ENCODE results near the gene RPH3AL. TPM values are rescaled to one million over a fixed set of nuclear protein-coding genes. Genes with fewer than 3 reads are reported as not detected.

Gene RPH3AL
- total RNA-seq, 1 experiment from 2014 or later = 3.8 TPM

DNA sequence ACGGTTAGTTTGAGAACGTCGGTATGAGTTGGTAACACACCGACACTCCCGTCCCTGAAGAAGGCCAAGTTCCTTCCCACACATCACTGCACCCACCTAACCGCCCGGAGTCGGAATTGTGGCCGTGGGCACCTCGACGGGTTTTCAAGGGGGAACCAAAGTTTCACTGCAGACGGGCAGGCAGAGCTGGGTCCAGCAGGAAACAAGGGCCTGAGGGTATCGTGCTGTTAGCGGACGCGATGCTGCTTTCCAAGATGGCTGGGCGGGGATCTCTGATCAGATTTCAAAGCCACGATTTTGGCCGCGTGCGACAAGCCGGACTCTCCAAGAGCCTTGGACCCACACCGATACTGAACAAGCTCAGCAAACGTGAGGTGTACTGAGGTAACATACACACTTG, 88.8 kb downstream of the RPH3AL start:
- no peak for DNase-seq (ENCODE audit: low read depth)

DNA sequence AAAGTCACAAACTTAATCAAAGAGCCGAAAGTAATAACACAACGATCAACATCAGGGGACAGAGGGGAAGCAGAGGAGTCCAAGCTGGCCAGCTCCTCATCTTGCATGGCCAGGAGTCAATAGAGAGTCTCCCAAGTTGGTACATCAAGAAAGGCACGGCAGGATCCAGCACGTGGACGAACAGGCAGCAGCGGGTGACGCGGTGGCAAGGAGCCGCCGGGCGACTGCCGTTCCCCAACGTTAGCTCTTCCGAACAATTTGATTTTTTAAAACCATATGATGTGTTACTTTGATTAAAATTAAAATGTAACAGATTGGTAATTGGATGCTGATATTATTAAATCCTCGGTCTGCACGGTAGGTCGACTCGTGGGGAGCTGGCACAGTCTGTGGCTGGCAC, 89.3 kb downstream of the RPH3AL start:
- DNase-seq (ENCODE audit: low read depth) = no peak

DNA sequence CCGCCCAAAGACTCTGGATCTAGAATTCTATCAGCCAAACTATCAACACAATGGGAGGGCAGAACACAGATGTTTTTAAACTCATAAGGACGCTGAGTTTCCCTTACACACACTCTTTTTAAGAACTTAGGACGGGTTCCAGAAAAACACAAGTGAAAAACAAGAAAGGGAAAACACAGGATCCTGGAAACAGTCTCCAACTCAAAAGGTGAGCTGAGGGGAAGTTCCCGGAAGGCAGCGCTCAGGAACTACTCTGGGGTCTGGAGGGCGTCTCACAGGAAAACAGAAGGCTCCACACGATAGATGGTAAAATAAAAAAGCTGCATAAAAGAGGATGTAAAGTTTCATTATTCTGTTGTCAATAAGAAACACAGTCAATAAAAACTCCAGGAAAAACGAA, 91.0 kb downstream of the RPH3AL start:
- no peak for DNase-seq (ENCODE audit: low read depth)

DNA sequence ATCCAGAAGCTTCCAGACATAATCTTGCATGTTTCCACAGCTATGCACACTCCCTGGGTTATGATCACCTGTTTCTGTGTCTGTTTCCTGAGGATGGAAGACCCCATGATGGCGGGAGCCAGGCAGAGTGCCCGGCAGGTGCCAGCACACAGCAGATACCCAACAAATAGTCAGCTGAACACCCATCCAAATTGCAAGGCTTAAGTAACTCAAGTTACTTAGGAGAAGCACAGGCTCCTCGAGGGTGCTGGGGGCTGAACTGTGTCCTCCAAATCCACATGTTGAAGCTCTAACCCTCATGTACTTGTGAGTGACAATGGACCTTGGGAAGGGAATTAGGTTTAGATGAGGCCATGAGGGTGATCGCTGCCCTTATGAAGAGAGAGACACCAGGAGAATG, 91.7 kb downstream of the RPH3AL start:
- no peak for DNase-seq (ENCODE audit: low read depth)

DNA sequence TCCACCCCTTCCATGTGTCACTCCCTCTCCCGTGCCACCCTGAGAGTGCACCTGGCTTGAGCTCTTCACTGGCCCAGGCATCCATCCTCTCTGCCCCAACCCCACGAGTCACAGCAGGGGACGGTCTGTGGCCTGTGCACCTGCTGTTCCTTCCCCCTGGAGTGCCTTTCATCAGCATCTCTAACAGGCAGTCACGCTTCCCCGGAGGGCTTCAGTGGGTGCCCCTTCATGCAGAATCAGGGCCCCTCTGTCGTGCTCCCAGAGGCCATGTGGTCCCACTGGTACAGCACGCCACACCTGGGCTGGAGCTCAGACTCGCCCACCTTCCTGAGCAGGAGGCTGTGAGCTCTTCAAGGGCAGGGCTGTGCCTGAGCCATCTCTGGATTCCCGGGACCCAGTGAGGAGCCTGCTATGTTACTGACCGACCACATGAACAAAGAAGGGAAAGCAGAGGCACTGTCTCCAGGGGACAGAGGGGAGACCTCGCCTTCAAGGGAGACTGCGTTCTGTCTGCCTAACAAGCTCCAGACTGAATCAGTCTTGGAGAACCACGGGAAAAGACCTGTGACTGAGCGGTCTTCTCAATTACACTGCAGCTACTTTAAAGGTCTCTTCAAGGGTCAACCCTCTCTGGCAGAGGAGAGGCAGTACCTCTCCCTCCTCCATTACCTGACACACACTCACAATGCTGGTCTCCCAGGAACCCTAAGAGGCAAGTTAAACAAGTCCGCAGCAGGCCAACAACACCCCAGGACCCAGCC, 92.4 kb downstream of the RPH3AL start:
- DNase-seq (ENCODE audit: low read depth) = no peak

DNA sequence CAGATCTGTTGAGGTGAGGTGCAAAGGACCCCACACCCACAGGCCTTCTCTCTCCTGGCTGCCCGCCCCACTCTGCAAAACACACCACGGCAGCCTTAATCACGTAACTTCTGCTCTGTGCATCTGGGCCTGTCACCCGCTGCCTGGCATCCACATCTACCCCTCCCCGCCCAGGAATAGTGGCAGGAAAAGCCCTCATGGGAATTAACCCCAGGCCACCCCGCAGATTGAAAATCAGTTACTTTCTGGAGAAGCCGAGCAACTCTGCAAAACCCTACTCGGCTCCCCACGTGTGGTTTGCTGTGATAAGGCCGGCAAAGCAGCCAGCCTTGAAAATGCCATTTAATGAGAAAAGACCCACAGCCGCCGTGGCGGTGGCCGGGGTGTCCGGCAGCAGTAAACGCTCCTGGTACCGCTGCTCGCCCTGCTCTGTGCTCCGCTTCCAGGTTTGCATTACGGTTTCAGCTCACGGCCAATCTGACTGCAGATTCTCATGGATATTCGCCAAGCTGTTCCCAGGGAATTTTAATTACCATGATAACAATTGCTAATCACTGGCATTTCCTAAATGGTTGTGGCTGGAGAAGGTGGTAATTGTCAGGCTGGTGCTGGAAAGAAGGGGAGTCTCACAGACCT, 93.1 kb downstream of the RPH3AL start:
- DNase-seq (ENCODE audit: low read depth) = no peak

DNA sequence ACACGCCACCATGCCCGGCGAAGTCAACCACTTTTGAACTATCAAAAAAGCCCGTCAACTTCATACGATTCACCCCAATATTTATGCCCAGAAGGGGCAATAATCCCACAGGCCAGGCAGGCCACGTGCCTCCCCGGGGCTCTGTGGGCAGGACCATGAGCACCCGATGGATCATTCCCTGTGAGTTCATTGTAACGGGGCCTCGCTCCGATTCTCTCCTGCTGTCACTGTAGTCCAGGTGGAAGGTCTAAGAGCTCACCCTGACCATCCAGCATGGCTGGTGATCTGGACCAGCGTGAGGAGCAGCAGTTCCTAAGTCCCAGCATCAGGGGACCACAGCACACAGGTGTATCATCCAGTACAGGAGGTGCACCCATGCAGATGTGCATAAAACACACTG, 93.7 kb downstream of the RPH3AL start:
- no peak for DNase-seq (ENCODE audit: low read depth)

DNA sequence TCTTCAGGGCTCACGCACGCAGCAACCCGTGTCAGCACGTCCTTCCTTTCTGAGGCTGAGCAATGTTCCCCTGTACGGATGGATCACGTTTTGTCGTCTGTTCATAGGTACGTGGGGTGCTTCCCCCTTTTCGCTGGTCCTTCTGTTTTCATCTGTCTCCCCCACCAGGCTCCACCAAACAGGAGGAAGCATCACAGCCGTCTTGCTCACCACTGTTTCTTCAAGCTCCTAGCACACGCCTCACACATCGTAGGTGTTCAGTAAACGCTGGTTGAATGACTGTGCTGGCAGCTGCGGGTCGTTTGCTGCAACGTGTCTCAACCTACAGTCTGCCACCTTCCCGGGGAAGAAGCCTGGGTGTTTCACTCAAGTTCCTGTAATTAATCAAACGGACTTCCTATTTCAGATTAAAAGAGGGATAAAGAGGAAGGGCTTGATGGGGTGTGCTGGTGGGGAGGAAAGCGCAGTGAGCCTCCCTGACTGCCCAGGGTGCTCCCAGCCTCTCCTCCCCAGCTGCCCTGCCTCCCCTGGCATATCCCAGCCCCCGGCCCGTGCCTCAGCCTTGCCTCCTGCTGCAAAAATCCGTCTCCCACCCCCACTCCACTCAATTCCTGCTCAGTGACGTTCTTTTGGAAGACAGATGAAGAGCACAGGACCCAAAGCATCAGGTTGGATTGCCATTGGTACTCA, 94.4 kb downstream of the RPH3AL start:
- no peak for DNase-seq (ENCODE audit: low read depth)

DNA sequence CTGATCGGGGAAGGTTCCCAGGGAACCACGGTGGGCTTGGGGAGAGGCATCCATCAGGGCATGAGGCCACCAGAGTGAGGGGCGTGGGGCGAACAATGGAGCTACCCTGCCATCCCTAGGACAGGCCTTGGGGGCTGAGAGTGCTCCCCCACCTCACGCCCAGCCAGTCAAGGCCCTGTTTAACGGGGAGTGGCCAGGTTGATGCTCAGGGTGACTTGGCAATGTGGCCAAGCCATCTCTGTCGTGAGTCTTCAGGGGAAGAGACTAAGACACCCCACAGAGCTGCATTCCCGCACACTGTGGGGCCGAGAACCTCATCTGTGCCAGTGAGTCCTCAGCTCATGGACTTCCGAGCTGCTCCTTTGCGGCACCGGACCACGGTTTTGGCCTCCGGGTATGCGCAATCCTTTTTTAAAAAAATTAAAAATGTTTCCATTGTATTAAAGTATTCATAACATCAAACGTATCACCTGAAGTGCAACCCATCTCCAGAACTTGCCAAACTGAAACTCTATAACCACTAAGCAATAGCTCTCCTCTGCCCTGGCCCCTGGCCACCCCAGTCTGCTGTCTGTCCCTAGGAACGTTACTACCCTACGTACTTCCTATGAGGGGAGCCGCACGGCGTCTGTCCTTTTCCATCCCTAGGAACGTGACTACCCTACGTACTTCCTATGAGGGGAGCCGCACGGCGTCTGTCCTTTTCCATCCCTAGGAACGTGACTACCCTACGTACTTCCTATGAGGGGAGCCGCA, 99.3 kb downstream of the RPH3AL start:
- DNase-seq (ENCODE audit: low read depth) = no peak

DNA sequence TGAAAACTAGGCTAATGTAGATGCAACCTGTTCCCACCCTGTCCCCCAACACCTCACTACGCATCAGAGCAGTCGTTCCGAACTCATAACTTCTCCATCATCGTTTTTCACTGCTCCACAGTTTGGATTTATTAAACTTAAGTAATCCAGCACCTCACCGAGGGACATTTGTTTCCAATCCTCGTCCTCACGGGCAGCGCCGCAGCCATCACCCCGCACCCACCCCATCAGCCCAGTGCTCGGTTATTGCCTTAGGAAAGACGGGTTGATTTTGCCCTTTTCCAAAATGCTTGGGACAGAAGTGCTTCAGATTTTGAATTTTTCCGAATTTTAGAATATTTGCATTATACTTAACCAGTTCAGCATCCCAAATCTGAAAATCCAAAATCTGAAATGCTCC, 100.2 kb downstream of the RPH3AL start:
- DNase-seq (ENCODE audit: low read depth) = no peak

DNA sequence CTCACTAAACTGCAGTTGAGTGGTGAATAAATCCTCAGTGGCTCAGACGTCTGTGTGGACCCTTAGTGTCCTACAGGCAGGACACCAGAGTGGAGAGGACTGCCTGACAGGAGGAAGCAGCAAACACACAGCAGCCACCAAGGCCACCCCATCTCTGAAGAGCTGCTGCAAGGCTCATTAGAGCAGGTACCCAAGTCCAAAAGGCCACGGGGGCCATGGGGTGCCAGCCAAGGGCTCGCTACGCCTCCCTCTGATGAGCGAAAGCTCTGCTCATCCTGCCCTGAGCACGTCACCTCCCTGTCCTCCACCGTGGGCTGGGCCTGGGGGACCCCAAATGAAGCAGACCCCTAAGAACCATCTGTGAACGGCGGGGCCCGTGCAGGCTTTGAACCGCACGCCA, 101.1 kb downstream of the RPH3AL start:
- DNase-seq (ENCODE audit: low read depth) = no peak

DNA sequence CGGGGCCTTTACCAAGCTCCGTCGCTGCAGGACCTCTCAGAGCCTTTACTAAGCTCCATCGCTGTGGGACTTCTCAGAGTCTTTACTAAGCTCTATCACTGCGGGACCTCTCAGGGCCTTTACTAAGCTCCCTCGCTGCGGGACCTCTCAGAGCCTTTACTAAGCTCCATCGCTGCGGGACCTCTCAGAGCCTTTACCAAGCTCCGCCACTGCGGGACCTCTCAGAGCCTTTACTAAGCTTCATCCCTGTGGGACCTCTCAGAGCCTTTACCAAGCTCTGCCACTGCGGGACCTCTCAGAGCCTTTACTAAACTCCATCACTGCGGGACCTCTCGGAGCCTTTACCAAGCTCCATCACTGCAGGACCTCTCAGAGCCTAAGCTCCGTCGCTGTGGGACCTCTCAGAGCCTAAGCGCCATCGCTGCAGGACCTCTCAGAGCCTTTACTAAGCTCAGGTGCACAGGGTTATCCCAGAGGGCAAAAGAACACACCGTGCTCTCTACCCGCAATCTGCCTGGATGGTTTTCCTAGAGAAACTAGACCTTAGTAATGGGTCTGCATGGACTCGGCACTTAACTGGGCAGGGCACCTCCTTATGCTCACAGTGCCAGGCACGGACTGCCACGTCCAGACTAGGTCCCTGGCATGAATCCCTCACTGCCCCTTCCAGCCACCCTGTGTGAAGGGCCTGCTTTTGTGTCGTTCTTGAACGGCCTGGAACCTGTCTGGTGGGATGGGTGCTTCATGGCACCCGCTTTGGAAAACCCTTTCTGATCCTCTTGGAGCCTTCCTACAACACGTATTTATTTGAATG, 101.9 kb downstream of the RPH3AL start:
- no peak for DNase-seq (ENCODE audit: low read depth)

DNA sequence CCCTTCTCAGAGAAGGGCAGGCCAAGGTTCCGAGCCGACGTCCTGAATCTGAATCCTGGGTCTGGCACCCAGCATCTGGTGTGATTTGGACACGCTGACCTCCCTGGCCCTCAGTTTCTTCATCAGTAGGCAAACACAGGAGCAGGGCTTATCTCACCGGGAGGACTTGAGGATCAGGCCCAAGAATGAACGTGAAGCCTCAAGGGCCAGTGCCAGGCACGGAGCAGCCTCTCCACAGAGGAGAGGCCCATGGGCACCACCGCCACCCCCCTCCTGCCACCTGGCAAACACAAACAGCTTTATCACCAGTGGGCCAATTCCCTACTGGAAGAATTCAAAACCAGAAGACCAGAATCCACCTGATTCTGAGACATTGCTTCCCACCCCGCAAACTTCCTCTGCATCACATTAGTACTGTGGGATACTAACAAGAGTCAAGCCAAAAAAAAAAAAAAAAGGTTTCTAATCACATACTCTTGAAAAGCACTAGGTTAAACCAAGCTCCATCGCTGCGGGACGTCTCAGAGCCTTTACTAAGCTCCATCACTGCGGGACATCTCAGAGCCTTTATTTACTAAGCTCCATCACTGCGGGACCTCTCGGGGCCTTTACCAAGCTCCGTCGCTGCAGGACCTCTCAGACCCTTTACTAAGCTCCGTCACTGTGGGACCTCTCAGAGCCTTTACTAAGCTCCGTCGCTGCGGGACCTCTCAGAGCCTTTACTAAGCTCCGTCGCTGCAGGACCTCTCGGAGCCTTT, 103.2 kb downstream of the RPH3AL start:
- no peak for DNase-seq (ENCODE audit: low read depth)

DNA sequence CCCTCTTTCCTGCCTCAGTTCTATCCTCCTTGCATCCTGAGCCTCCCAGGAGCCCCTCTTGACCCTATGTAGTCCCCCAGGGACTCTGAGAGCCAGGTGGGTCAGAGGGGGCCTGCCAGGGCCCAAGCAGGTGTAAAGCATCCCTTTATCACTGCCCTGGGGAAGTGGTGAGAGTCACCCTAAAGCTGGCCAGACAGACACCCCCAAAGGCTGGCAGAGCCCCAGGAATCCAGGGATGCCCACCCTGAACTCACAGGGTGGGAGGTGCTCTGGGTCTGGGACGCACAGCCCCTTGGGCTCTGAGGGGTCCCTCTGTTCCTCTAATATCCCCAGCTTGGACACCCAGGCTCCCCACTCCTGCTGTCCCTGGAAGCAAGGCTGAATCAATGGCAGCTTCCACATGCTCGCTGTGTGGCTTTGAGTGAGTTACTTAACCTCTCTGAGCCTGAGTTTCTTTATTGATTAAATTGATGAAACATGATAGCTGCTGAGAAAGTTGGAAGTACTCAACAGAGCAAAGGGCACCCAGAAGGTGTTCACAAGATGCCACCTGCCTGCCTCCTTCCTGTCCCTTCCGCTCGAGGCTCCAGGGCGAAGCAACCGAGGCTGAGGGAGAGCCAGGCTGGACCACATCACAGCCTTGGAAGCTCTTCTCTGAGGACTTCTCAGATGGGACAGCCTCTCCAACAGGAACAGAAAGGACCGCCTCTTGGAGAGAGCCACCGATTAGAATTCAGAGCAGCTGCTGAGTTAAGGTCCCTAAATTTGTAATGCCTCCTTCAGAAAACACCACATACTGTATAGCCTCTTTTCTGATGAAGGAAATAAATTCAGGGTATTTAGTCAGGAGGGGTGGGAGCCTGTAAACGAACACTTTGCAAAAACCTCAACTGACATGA, 104.0 kb downstream of the RPH3AL start:
- no peak for DNase-seq (ENCODE audit: low read depth)

DNA sequence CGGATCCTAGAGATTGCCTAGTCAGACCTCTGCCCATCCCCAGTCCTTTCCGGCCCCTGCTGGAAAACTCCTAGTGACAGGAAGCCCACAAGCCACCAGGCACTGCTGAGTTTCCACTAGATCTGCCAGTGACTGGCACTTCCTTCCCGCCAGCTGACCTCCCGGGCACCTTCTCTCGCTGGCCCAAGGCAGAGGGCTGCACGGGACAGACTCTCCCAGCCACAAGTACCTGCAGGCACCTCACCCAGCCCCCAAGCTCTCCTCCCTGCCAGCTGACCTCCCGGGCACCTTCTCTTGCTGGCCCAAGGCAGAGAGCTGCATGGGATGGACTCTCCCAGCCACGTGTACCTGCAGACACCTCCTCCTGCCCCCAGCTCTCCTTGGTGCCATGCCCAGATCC, 104.8 kb downstream of the RPH3AL start:
- no peak for DNase-seq (ENCODE audit: low read depth)

DNA sequence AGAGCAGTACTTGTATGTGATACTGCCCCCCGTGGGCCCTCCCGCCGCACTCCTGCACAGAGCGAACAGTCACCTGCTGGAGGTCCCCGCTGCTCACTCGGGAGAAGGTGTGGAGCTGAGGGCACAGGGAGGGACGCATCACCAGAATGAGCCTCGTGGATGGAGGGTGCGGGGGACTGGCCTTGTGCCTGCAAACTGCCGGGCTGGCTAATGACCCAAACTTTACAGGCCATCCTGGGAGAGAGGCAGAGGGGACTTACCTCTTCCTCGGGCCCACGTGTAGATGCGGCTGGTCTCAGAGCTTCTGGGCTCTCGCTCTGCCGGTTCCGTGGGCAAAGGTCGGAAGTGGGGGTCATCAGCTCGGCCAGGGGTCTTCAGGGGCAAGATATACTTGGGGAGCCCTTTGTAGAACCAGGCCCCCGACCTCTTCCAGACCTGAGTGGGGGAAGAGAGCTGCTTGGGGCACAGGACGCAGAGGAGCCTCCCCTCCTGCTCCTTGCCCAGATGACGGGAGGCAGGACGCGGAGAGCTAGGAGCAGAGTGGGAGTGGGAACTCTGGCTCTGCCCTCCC, 105.7 kb downstream of the RPH3AL start:
- DNase-seq (ENCODE audit: low read depth) = no peak

DNA sequence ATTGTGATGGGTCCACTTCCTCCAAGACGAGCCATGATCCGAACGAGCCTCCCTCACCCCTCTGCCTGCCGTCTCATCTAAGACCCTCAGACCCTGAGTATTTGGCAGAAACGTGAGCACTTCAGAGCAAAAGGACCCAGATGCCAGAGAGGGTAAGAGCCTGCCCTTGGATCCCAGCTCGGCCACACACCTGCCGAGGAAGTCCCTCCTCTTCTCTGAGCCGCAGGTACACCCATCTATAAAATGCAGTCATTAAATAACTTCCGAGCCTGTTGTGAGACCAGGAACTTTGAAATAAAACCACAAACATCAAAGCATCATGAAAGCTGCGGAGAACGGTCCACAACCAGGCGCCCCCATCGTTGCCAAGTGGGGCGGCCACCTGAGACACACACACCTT, 106.4 kb downstream of the RPH3AL start:
- no peak for DNase-seq (ENCODE audit: low read depth)

DNA sequence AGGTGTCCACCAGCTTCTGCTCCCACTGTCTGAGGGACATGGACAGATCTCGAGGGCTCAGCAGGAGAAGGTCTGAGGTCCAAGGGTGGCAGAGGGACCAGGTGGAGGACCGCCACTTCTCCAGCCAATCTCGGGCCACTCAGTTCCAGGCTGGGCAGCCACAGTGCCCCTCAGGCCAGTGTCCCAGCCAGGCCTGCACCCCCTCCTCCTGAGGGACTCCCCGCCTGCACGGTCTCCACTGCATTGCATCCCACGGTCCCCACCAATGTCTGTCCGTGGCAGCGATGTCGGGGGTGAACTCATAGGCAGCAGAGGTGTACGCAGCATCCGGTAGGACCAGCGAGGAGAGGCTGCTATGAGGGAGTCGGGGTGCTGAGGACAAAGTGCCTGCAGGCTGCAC, 107.0 kb downstream of the RPH3AL start:
- no peak for DNase-seq (ENCODE audit: low read depth)

DNA sequence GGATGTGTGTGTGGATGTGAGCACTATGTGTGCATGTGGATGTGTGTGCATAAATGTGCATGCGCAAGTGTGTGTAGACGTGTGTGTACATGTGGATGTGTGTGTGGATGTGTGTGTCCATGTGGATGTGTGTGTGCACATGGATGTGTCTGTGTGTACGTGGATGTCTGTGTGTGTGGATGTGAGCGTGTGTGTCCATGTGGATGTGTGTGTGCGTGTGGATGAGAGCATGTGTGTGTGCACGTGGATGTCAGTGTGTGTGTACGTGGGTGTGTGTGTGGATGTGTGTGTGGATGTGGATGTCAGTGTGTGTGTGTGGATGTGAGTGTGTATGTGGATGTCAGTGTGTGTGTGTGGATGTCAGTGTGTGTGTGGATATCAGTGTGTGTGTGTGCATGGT, 107.6 kb downstream of the RPH3AL start:
- DNase-seq (ENCODE audit: low read depth) = no peak
